GM12892 (cell line): Measurements from ENCODE around the gene GLE1.

Experiments
- POLR2A ChIP-seq: IDR thresholded peaks from 2 replicates; pipeline ENCODE4 v1.6.1; 2011; ENCODE audit warnings: low read depth, low read length, control low read depth
- POLR2AphosphoS5 ChIP-seq: IDR thresholded peaks from 2 replicates; pipeline ENCODE4 v1.6.1; 2011; ENCODE audit warnings: low read depth, low read length, control low read depth
- TAF1 ChIP-seq: IDR thresholded peaks from 2 replicates; pipeline ENCODE4 v1.6.1; 2011; ENCODE audit warnings: low read depth, mild to moderate bottlenecking, control low read depth, low read length, borderline replicate concordance

GRCh38 chr9:128494746-128495129 is 9.8 kb upstream of the GLE1 start:
- no peak for TF ChIP-seq POLR2A
- TF ChIP-seq POLR2AphosphoS5 = no peak
- no peak for TF ChIP-seq TAF1
